ENCODE results near the gene SSRP1. TPM values are rescaled to one million over a fixed set of nuclear protein-coding genes. Genes with fewer than 3 reads are reported as not detected.

The SSRP1 gene
- total RNA-seq, 1 experiment from 2014 or later: 173 TPM

DNA sequence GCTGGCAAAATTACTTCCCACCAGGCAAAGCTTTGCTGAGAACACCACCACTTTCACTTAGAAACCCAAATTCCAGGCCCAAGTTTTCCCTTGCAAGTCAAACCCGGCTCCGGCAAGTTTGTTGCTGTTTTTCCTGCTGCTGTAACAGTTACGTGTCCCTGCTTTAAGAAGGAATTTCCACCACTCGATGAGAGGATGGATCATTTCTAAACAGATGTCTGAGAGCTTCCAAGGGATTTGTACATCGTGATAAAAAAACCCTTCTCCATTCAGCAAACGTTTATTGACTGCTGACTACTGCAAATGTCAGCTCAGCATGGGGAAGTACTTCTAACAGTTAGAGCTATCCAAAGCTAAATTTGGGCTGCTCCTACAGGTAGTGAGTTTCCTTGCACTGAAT is 22.2 kb upstream of the SSRP1 start:
- TF ChIP-seq SIN3A (IDR thresholded peaks at IDR 0.05; ENCODE audit: borderline replicate concordance, insufficient read depth, low read depth, low read length): no peak
- no peak for TF ChIP-seq POLR2AphosphoS5 (IDR thresholded peaks at IDR 0.05; ENCODE audit: low read depth, low read length)
- TF ChIP-seq, protein P1, sequence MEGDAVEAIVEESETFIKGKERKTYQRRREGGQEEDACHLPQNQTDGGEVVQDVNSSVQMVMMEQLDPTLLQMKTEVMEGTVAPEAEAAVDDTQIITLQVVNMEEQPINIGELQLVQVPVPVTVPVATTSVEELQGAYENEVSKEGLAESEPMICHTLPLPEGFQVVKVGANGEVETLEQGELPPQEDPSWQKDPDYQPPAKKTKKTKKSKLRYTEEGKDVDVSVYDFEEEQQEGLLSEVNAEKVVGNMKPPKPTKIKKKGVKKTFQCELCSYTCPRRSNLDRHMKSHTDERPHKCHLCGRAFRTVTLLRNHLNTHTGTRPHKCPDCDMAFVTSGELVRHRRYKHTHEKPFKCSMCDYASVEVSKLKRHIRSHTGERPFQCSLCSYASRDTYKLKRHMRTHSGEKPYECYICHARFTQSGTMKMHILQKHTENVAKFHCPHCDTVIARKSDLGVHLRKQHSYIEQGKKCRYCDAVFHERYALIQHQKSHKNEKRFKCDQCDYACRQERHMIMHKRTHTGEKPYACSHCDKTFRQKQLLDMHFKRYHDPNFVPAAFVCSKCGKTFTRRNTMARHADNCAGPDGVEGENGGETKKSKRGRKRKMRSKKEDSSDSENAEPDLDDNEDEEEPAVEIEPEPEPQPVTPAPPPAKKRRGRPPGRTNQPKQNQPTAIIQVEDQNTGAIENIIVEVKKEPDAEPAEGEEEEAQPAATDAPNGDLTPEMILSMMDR (IDR thresholded peaks at IDR 0.05): no peak
- no peak for TF ChIP-seq TCF7L2 (IDR thresholded peaks at IDR 0.05; ENCODE audit: low read depth, low read length)
- TF ChIP-seq, protein P2, sequence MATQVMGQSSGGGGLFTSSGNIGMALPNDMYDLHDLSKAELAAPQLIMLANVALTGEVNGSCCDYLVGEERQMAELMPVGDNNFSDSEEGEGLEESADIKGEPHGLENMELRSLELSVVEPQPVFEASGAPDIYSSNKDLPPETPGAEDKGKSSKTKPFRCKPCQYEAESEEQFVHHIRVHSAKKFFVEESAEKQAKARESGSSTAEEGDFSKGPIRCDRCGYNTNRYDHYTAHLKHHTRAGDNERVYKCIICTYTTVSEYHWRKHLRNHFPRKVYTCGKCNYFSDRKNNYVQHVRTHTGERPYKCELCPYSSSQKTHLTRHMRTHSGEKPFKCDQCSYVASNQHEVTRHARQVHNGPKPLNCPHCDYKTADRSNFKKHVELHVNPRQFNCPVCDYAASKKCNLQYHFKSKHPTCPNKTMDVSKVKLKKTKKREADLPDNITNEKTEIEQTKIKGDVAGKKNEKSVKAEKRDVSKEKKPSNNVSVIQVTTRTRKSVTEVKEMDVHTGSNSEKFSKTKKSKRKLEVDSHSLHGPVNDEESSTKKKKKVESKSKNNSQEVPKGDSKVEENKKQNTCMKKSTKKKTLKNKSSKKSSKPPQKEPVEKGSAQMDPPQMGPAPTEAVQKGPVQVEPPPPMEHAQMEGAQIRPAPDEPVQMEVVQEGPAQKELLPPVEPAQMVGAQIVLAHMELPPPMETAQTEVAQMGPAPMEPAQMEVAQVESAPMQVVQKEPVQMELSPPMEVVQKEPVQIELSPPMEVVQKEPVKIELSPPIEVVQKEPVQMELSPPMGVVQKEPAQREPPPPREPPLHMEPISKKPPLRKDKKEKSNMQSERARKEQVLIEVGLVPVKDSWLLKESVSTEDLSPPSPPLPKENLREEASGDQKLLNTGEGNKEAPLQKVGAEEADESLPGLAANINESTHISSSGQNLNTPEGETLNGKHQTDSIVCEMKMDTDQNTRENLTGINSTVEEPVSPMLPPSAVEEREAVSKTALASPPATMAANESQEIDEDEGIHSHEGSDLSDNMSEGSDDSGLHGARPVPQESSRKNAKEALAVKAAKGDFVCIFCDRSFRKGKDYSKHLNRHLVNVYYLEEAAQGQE (IDR thresholded peaks at IDR 0.05; ENCODE audit: insufficient read depth in 1 of 2, low read depth in 2 of 2, low read length in 1 of 2): no peak
- BruUV-seq (replicated peaks): no TSS peak
- intact Hi-C loops (cut with micrococcal nuclease; ENCODE audit: unreplicated experiment) (no loop called here), in situ Hi-C loops (cut with HindIII; ENCODE audit: low pct_unique_long_range_greater_than_20kb, low sequenced_read_pairs) (no loop called here)
- ATAC-seq (no peak), DNase-seq (ENCODE audit: low read depth, low spot score) (no peak)
- 0 out of 2 replicates have a peak, but pooled peaks cover 7% of the 10 kb centered on the region for H3K4me1 ChIP-seq (ENCODE audit: control insufficient read depth, insufficient read depth, low read length)
- no peaks in the 10 kb centered on the region for H3K9me3 ChIP-seq (ENCODE audit: control insufficient read depth, insufficient read depth, low read depth, low read length)
- POLR2A ChIA-PET: no interaction called here
- no peak overlapping the region for H3K27ac ChIP-seq (ENCODE audit: low read length)
- CTCF ChIA-PET: interaction anchor here (0.6 kb wide), 1 partner anchor 78 kb away, joined by 4 read pairs; no protein-coding TSS in a partner anchor
- no peaks in the 10 kb centered on the region for H3K36me3 ChIP-seq (ENCODE audit: control insufficient read depth, insufficient read depth, low read length)
- no peaks in the 10 kb centered on the region for H3K27me3 ChIP-seq (ENCODE audit: control insufficient read depth, insufficient read depth, low read length)
- no peak overlapping the region for H3K4me3 ChIP-seq (ENCODE audit: low read depth in 2 of 2, low read length in 2 of 2)

DNA sequence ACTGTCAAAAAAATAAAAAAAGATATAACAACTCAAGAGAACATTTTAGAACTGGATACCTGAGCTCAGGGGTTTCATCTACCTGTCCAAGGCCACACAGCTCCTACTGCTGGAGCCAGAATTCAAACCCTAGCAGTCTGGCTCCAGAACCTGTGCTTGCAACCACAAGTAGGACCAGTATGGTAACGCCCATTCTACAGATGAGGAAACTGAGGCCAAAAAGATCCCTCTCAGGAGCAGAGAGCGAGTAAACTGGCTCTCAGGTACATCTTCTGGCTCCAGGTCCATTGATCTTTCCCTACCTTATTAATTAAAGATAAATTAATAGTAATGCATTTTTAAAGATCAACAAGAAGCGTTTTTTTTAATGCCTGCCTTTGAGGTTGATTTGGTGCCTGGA is 21.6 kb upstream of the SSRP1 start:
- ChIA-PET POLR2A (no interaction called here), CTCF (interaction anchor here (0.6 kb wide), 1 partner anchor 79 kb away, joined by 4 read pairs; no protein-coding TSS in a partner anchor)
- no peaks in the 10 kb centered on the region for H3K9me3 ChIP-seq (ENCODE audit: control insufficient read depth, insufficient read depth, low read depth, low read length)
- DNase-seq (ENCODE audit: low read depth, low spot score): no peak
- H3K27me3 ChIP-seq (ENCODE audit: control insufficient read depth, insufficient read depth, low read length): no peaks in the 10 kb centered on the region
- no peak overlapping the region for H3K4me3 ChIP-seq (ENCODE audit: low read depth in 2 of 2, low read length in 2 of 2)
- no TSS peak for BruUV-seq (replicated peaks)
- TF ChIP-seq SIN3A (IDR thresholded peaks at IDR 0.05; ENCODE audit: borderline replicate concordance, insufficient read depth, low read depth, low read length) (no peak), POLR2AphosphoS5 (IDR thresholded peaks at IDR 0.05; ENCODE audit: low read depth, low read length) (no peak), TCF7L2 (IDR thresholded peaks at IDR 0.05; ENCODE audit: low read depth, low read length) (no peak)
- TF ChIP-seq, protein P1 (IDR thresholded peaks at IDR 0.05): no peak
- TF ChIP-seq, protein P2 (IDR thresholded peaks at IDR 0.05; ENCODE audit: insufficient read depth in 1 of 2, low read depth in 2 of 2, low read length in 1 of 2): no peak
- intact Hi-C loops (cut with micrococcal nuclease; ENCODE audit: unreplicated experiment): no loop called here
- 0 out of 2 replicates have a peak, but pooled peaks cover 7% of the 10 kb centered on the region for H3K4me1 ChIP-seq (ENCODE audit: control insufficient read depth, insufficient read depth, low read length)
- in situ Hi-C loops (cut with HindIII; ENCODE audit: low pct_unique_long_range_greater_than_20kb, low sequenced_read_pairs): no loop called here
- H3K27ac ChIP-seq (ENCODE audit: low read length): no peak overlapping the region
- no peaks in the 10 kb centered on the region for H3K36me3 ChIP-seq (ENCODE audit: control insufficient read depth, insufficient read depth, low read length)
- ATAC-seq: no peak
